Activated naive CD4-positive, alpha-beta T cell treated with anti-CD3 and anti-CD28 coated beads, Interleukin-2, amount 50 U/mL, for 72 hours (primary cell): ENCODE data around the gene UBE3B. TPM values are rescaled to one million over a fixed set of nuclear protein-coding genes. Genes with fewer than 3 reads are reported as not detected.

Experiments
- ATAC-seq, 2 donors: fragments of 150-1000 bp; cut with Tn5 transposase; 2 replicates each; pipeline ENCODE4 v1.10.0; 2021; ENCODE audit warnings: mild to moderate bottlenecking in 2 of 2, moderate library complexity in 2 of 2
- DNase-seq, 2 donors: peaks; one replicate each; pipeline ENCODE4 v3.0.0; 2021 to 2022; ENCODE audit warnings: low spot score in 2 of 2
- H3K27ac Mint-ChIP-seq, 2 donors: one replicate each; pipeline ENCODE4 v1.8.0; 2022; ENCODE audit warnings: mild to moderate bottlenecking in 2 of 2, mixed read lengths in 2 of 2
- H3K36me3 Mint-ChIP-seq, 2 donors: one replicate each; pipeline ENCODE4 v1.8.0; 2022; ENCODE audit warnings: mixed read lengths in 2 of 2
- H3K9me3 Mint-ChIP-seq, 2 donors: one replicate each; pipeline ENCODE4 v1.8.0; 2022; ENCODE audit warnings: mixed read lengths in 2 of 2
- total RNA-seq, 2 donors: library from RNA; stranded (reverse); gene quantifications; one replicate each; pipeline ENCODE4 v1.2.3, GENCODE V29; 2022

Gene UBE3B
- total RNA-seq, 2 donors from 2014 or later = 28.8 to 37.6 TPM

DNA sequence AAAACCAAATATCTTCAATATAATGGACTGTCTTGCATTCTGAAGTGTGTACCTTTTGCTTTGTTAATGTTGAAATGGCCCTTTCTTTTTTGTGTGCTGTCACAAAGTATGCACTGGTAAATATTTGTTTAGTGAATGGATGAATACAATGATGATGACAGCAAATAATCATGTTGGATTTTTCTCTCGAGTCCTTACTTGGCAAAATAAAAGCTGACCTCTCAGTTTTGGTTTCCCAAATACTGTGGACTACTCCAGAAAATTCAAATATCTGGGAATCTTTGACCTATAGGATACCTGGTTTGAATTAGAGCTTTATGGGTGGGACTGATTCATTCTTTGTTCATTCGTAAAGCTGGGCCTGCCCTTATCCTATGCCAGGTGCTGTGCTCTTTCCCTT is 5.5 kb downstream of the UBE3B start:
- Mint-ChIP-seq H3K36me3 (peaks cover 4 to 5% of the 10 kb centered on the region in 2 donors), H3K27ac (no peak overlapping the region), H3K9me3 (no peaks in the 10 kb centered on the region)
- no peak for DNase-seq
- ATAC-seq = no peak

GRCh38 chr12:109483346-109483745 is 5.9 kb downstream of the UBE3B start:
- DNase-seq (no peak), ATAC-seq (no peak)
- no peaks in the 10 kb centered on the region for H3K9me3 Mint-ChIP-seq
- no peak overlapping the region for H3K27ac Mint-ChIP-seq
- peaks cover 0 to 5% of the 10 kb centered on the region in 2 donors for H3K36me3 Mint-ChIP-seq

DNA sequence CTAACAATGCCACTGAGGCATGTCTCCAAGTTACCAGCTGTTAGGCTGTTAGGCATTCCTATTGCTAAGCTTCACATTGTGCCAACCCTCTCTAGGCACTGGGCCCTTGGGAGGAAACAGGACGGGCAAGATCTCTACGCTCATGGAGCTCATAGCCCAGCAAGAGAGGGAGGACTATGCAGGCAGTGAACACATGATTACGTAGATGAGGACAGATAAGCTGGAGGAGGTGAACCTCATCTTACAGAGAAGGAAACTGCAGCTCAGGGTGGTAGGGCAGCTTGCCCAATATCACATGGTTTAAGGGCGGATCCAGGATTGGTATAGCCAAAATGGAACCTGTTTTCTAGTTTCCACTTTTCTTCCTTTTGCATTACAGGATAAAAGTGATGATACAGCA is 7.8 kb downstream of the UBE3B start:
- H3K36me3 Mint-ChIP-seq = peaks cover 0 to 5% of the 10 kb centered on the region in 2 donors
- H3K27ac Mint-ChIP-seq = no peak overlapping the region
- DNase-seq (no peak), ATAC-seq (no peak)
- no peaks in the 10 kb centered on the region for H3K9me3 Mint-ChIP-seq

DNA sequence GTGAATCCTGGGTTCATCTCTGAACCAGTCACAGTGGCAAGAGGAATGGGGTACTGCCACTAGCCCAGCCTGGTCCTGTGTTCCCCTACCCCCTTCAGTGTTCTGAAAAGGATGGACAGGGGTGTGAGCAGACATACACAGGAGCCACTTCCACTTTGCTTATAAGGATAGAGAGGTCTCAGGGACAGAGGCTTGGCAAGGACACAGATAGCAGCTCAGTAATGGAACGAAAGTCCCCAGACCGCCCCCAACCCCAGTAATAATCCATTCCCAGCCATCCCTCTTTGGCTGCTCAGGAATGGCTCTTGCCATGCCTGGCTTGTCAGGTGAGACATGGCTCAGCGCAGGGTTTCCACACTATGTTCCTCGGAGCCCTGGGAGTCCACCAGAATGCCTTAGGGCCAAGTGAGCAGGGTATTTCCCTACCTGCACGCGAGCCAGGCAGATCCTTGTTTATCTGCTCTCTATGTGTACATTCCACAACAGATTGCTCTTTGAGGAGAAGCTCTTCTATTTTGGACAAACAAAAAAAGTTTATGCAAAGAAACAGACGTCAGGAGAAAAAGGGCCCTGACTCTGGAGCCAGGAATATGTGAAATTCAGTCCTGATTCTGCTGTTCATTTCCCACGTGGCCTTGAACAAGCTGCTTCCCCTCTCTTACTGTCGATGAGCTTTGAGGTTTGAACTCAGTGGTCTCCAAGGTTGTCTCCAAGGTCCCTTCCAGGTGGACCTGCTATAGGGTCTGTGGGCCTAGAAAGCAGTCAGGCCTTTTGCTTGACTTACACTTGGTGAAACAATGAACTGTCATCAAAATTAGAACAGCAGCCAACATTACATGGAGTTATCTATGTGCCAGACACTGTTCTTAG is 10.0 kb downstream of the UBE3B start:
- peaks cover 8 to 11% of the 10 kb centered on the region in 2 donors for H3K36me3 Mint-ChIP-seq

GRCh38 chr12:109488051-109488665 is 10.7 kb downstream of the UBE3B start:
- Mint-ChIP-seq H3K27ac (no peak overlapping the region), H3K9me3 (no peaks in the 10 kb centered on the region), H3K36me3 (peaks cover 8 to 11% of the 10 kb centered on the region in 2 donors)
- DNase-seq (no peak), ATAC-seq (no peak)

More for the DNA sequence above, 10.0 kb downstream of the UBE3B start:
- Mint-ChIP-seq H3K9me3 (no peaks in the 10 kb centered on the region), H3K27ac (no peak overlapping the region)
- ATAC-seq (no peak), DNase-seq (no peak)

DNA sequence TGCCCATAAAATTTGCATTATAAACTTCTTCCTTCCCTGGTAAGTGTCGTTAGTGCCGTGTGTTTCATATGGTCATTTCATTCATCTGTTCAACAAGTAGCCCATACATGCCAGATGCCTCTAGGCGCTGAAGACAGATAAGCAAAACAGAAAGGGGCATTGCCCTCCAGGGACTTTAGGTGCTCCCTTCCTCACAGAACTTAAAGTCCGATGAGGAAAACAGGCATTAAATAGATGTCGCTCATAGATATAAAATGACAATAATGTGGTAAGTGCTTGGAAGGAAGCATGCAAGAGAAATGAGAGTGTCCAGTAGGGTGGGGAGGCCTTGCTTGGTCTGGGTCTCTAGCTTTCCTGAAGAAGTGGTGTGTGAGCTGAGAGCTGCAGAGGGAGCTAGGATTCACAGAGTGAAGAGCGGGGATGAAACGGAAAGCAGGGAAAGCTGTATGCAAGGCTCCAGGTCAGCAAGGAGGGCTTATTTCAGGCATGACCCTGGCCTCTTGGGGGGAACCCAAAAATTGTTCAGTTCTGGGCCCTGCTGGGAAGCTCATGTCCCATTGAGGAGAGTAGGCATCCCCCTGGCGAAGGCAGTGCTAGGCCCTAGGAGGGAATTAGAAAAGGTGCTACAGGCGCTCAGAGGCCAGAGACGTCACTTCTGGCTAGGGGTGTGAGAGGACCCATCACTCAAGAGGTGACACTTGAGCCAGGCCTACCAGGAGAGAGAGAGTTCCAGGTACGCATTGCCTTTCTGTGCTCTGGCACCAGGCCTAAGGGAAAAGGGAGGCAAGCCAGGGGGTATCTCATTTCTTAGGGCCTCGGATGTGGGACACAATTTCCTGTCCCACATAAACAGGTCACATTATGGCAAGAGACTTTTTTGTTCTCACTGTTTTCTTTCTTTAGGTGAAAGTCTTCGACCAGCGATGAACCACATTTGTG is 11.9 kb downstream of the UBE3B start:
- peaks cover 7 to 8% of the 10 kb centered on the region in 2 donors for H3K36me3 Mint-ChIP-seq
- no peaks in the 10 kb centered on the region for H3K9me3 Mint-ChIP-seq
- no peak overlapping the region for H3K27ac Mint-ChIP-seq
- DNase-seq (no peak), ATAC-seq (no peak)

DNA sequence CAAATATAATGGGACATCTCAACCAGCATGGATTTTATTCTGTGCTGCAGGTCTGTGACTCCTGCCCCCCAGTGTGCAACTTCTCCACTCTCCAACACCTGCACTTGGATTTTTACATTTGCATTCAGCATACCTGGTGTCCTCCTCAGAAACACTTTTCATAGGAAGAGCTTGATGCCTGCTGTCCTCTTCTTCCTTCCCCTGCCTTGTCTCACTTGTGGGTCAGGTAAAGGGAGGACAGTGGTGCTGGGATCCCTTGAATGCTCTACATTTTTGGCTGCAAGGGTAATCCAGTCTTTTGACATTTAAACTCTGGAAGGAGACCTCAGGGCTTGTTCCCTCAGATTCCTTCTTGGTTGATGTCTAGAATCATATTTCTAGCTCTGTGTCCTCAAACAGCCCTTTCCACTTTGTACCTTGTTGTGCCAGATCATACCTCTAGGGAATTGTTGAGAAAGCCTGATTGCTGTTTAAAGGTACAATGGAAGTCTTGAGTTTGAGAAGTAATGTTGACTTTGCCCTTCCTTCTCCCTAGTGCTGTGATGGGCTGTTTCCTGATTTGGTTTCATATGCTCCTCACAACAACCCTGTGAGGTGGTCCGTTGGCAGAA is 12.6 kb downstream of the UBE3B start:
- Mint-ChIP-seq H3K9me3 (no peaks in the 10 kb centered on the region), H3K36me3 (peaks cover 7 to 15% of the 10 kb centered on the region in 2 donors), H3K27ac (no peak overlapping the region)
- DNase-seq = no peak
- ATAC-seq = no peak

DNA sequence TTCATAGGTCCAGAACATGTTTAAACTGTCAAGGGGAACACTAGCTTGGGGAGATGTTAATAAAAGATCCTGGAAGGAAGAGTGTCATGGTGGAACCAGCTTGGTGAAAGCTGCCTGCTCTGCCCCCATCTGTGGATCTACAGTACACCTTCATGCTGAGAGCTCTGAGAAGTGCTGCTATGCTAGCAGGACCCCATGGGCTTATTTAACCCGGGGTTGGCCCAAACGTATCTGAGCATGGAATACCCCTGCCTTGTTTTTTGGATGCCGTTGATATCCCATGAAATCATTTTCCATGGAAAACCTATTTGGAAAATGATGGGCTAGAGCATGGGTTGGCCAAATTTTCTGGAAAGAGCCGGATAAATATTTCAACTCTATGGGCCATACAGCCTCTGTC is 14.2 kb downstream of the UBE3B start:
- ATAC-seq (no peak), DNase-seq (no peak)
- Mint-ChIP-seq H3K36me3 (peaks cover 7 to 17% of the 10 kb centered on the region in 2 donors), H3K9me3 (no peaks in the 10 kb centered on the region), H3K27ac (no peak overlapping the region)

DNA sequence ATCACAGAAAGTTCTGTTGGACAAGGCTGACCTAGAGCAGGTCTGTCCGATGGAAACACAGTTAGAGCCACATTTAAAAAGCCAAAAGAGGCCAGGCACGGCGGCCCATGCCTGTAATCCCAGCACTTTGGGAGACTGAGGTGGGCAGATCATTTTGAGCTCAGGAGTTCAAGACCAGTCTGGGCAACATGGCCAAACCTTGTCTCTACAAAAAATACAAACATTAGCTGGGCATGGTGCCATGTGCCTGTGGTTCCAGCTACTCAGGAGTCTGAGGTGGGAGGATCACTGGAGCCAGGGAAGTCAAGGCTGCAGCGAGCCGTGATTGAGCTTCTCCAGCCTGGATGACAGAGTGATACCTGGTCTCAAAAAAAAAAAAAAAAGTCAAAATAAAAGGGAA is 14.9 kb downstream of the UBE3B start:
- DNase-seq (no peak), ATAC-seq (no peak)
- Mint-ChIP-seq H3K9me3 (no peaks in the 10 kb centered on the region), H3K27ac (no peak overlapping the region), H3K36me3 (peaks cover 7 to 17% of the 10 kb centered on the region in 2 donors)

- Mint-ChIP-seq H3K36me3 (peaks cover 7 to 24% of the 10 kb centered on the region in 2 donors), H3K27ac (peak overlapping the region in 1 of 2 donors; percentile 17), H3K9me3 (no peaks in the 10 kb centered on the region)
- no peak for ATAC-seq
- DNase-seq = no peak
Measured at GRCh38 chr12:109493090-109493489, 15.7 kb downstream of the UBE3B start.

DNA sequence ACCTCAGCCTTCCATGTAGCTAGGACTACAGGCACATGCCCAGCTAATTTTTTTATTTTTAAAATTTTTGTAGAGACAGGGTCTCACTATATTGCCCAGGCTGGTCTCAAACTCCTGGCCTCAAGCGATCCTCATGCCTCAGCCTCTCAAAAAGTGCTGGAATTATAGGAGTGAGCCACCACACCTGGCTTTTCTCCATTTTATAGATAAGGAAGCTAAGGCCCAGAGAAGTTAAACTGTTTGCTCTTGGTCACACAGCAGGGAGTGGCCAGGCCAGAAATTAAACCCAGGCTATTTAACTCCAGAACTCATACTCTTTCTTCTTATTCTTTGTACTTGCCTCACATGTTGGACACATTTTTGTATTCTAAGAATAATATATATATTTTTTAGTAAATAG is 16.5 kb downstream of the UBE3B start:
- Mint-ChIP-seq H3K9me3 (no peaks in the 10 kb centered on the region), H3K36me3 (peaks cover 7 to 25% of the 10 kb centered on the region in 2 donors), H3K27ac (no peak overlapping the region)
- no peak for DNase-seq
- ATAC-seq = no peak

GRCh38 chr12:109494348-109494881 is 17.0 kb downstream of the UBE3B start:
- Mint-ChIP-seq H3K9me3 (no peaks in the 10 kb centered on the region), H3K27ac (no peak overlapping the region), H3K36me3 (peaks cover 7 to 25% of the 10 kb centered on the region in 2 donors)
- DNase-seq (no peak), ATAC-seq (no peak)

DNA sequence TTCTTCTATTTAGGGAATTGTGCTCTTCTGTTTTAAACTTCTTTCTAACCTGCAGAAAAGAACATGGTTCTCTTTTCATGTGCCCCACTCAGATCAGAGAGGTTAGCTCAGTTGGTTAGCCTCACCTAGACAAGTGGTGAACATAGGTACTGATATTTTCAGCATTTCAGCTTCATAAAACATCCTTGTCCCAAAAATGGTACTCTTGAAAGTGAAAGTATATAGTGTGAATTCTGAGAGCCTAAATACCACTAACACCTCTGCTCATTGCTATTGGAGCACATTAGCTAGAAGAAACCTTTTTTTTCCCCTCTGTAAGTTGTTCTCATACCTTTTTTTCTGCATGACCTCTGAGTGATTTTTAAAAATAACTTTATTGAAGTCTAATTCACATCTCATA is 17.6 kb downstream of the UBE3B start:
- DNase-seq (no peak), ATAC-seq (no peak)
- Mint-ChIP-seq H3K27ac (peak overlapping the region in 1 of 2 donors; percentile 51), H3K36me3 (peaks cover 7 to 25% of the 10 kb centered on the region in 2 donors), H3K9me3 (no peaks in the 10 kb centered on the region)

- DNase-seq (no peak), ATAC-seq (no peak)
- Mint-ChIP-seq H3K36me3 (peaks cover 2 to 20% of the 10 kb centered on the region in 2 donors), H3K27ac (no peak overlapping the region), H3K9me3 (no peaks in the 10 kb centered on the region)
Measured at GRCh38 chr12:109496306-109496705, 18.9 kb downstream of the UBE3B start.

- ATAC-seq (no peak), DNase-seq (no peak)
- H3K27ac Mint-ChIP-seq = no peak overlapping the region
- peaks cover 0 to 18% of the 10 kb centered on the region in 2 donors for H3K36me3 Mint-ChIP-seq
- no peaks in the 10 kb centered on the region for H3K9me3 Mint-ChIP-seq
Measured at GRCh38 chr12:109497675-109498074, 20.2 kb downstream of the UBE3B start.
